Measurements from ENCODE around the gene CNOT11.
A peak's percentile ranks its signal among the peaks of the same experiment; 100 is the strongest.

The CNOT11 gene

GRCh38 chr2:101287303-101287702 is 34.6 kb downstream of the CNOT11 start:
- Histone ChIP-seq H3K4me3 (ENCODE audit: low read depth, low read length) (no peak overlapping the region), H3K36me3 (replicated peaks) (peaks cover 21% of the 10 kb centered on the region), H3K27ac (no peak overlapping the region), H3K27me3 (replicated peaks) (no peaks in the 10 kb centered on the region)
- in situ Hi-C loops (cut with HindIII; ENCODE audit: low pct_ligation_motif_present, low sequenced_read_pairs) = no loop called here
- DNase-seq = no peak
- no peak for TF ChIP-seq CTCF (IDR thresholded peaks at IDR 0.05; ENCODE audit: low read depth, low read length, missing control alignments)

GRCh38 chr2:101290711-101291110 is 38.0 kb downstream of the CNOT11 start:
- in situ Hi-C loops (cut with HindIII; ENCODE audit: low pct_ligation_motif_present, low sequenced_read_pairs) = no loop called here
- H3K4me3 ChIP-seq (ENCODE audit: low read depth, low read length) = no peak overlapping the region
- no peak for TF ChIP-seq CTCF (IDR thresholded peaks at IDR 0.05; ENCODE audit: low read depth, low read length, missing control alignments)
- H3K27me3 ChIP-seq (replicated peaks) = no peaks in the 10 kb centered on the region
- H3K27ac ChIP-seq = no peak overlapping the region
- DNase-seq = no peak
- peaks cover 8% of the 10 kb centered on the region for H3K36me3 ChIP-seq (replicated peaks)

GRCh38 chr2:101291973-101292372 is 39.3 kb downstream of the CNOT11 start:
- TF ChIP-seq CTCF (IDR thresholded peaks at IDR 0.05; ENCODE audit: low read depth, low read length, missing control alignments) = no peak
- Histone ChIP-seq H3K4me3 (ENCODE audit: low read depth, low read length) (no peak overlapping the region), H3K36me3 (replicated peaks) (peaks cover 4% of the 10 kb centered on the region), H3K27ac (no peak overlapping the region), H3K27me3 (replicated peaks) (no peaks in the 10 kb centered on the region)
- in situ Hi-C loops (cut with HindIII; ENCODE audit: low pct_ligation_motif_present, low sequenced_read_pairs) = no loop called here
- DNase-seq = no peak

- Histone ChIP-seq H3K27me3 (replicated peaks) (no peaks in the 10 kb centered on the region), H3K4me3 (ENCODE audit: low read depth, low read length) (no peak overlapping the region), H3K27ac (no peak overlapping the region), H3K36me3 (replicated peaks) (no peaks in the 10 kb centered on the region)
- TF ChIP-seq CTCF (IDR thresholded peaks at IDR 0.05; ENCODE audit: low read depth, low read length, missing control alignments) = no peak
- in situ Hi-C loops (cut with HindIII; ENCODE audit: low pct_ligation_motif_present, low sequenced_read_pairs) = no loop called here
- DNase-seq = no peak
Observed at GRCh38 chr2:101293544-101293943, 40.9 kb downstream of the CNOT11 start.

GRCh38 chr2:101294861-101295260 is 42.2 kb downstream of the CNOT11 start:
- H3K4me3 ChIP-seq (ENCODE audit: low read depth, low read length) = no peak overlapping the region
- no peak for TF ChIP-seq CTCF (IDR thresholded peaks at IDR 0.05; ENCODE audit: low read depth, low read length, missing control alignments)
- no peak for DNase-seq
- no peaks in the 10 kb centered on the region for H3K36me3 ChIP-seq (replicated peaks)
- in situ Hi-C loops (cut with HindIII; ENCODE audit: low pct_ligation_motif_present, low sequenced_read_pairs) = no loop called here
- H3K27ac ChIP-seq = no peak overlapping the region
- no peaks in the 10 kb centered on the region for H3K27me3 ChIP-seq (replicated peaks)

GRCh38 chr2:101295895-101296294 is 43.2 kb downstream of the CNOT11 start:
- no peak overlapping the region for H3K4me3 ChIP-seq (ENCODE audit: low read depth, low read length)

More at GRCh38 chr2:101295895-101296294, 43.2 kb downstream of the CNOT11 start:
- Histone ChIP-seq H3K36me3 (replicated peaks) (no peaks in the 10 kb centered on the region), H3K27me3 (replicated peaks) (no peaks in the 10 kb centered on the region), H3K27ac (peak overlapping the region; percentile 31)
- in situ Hi-C loops (cut with HindIII; ENCODE audit: low pct_ligation_motif_present, low sequenced_read_pairs) = no loop called here
- DNase-seq = peak; percentile 78
- no peak for TF ChIP-seq CTCF (IDR thresholded peaks at IDR 0.05; ENCODE audit: low read depth, low read length, missing control alignments)

Data from brain microvascular endothelial cell (primary cell).